Tibial nerve (tissue), 4 donors: Measurements from ENCODE around the gene CEP164.

Source experiments
- CTCF ChIP-seq, 5 experiments: fragments of 200-600 bp in 3 of 5; fragments of 450-650 bp in 2 of 5; sonication (generic) in 3 of 5; IDR thresholded peaks; one replicate each; pipeline ENCODE4 v1.5.1; 2016 to 2019; ENCODE audit warnings: antibody characterized with exemption in 5 of 5, mild to moderate bottlenecking in 3 of 5, moderate library complexity in 2 of 5
- EP300 ChIP-seq, 2 donors: sonication (generic); formaldehyde crosslinking; IDR thresholded peaks; one replicate each; pipeline ENCODE4 v1.6.1; 2017; ENCODE audit warnings: antibody characterized with exemption in 2 of 2, mild to moderate bottlenecking in 1 of 2
- POLR2A ChIP-seq, 2 donors: fragments of 450-650 bp; IDR thresholded peaks; one replicate each; pipeline ENCODE4 v1.6.1; 2017; ENCODE audit warnings: antibody characterized with exemption in 2 of 2, mild to moderate bottlenecking in 2 of 2, moderate library complexity in 2 of 2

GRCh38 chr11:117318738-117319137 lies 8.9 kb upstream of the CEP164 start:
- TF ChIP-seq CTCF (IDR thresholded peaks at IDR 0.05) (no peak), POLR2A (IDR thresholded peaks at IDR 0.05) (no peak), EP300 (IDR thresholded peaks at IDR 0.05) (no peak)
